HG03469 (cell line): ENCODE results near the gene RAB40C.

Source experiments
- ATAC-seq: cut with Tn5 transposase; IDR thresholded peaks from one replicate; pipeline ENCODE4 v1.9.1; 2021; ENCODE audit warnings: mild to moderate bottlenecking, moderate library complexity, moderate number of reproducible peaks; ENCODE audit not compliant: unreplicated experiment

RAB40C gene

DNA sequence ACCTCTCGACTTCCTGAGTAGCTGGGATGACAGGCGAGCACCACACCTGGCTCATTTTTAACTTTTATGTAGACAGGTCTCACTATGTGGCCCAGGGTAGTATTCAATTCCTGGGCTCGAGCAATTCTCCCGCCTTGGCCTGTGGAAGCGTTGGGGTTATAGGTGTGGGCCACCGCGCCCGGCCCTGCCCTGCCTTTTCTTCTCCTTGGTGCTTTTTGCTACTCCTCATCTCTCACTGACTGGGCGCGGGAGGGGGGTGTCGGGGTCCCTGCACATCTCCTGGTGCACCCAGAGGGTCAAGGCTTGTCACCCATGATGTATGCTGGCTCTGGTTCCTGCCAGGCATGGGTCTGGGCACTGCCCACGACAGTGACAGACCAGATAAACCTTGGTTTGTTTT is 54.7 kb downstream of the RAB40C start:
- no peak for ATAC-seq

DNA sequence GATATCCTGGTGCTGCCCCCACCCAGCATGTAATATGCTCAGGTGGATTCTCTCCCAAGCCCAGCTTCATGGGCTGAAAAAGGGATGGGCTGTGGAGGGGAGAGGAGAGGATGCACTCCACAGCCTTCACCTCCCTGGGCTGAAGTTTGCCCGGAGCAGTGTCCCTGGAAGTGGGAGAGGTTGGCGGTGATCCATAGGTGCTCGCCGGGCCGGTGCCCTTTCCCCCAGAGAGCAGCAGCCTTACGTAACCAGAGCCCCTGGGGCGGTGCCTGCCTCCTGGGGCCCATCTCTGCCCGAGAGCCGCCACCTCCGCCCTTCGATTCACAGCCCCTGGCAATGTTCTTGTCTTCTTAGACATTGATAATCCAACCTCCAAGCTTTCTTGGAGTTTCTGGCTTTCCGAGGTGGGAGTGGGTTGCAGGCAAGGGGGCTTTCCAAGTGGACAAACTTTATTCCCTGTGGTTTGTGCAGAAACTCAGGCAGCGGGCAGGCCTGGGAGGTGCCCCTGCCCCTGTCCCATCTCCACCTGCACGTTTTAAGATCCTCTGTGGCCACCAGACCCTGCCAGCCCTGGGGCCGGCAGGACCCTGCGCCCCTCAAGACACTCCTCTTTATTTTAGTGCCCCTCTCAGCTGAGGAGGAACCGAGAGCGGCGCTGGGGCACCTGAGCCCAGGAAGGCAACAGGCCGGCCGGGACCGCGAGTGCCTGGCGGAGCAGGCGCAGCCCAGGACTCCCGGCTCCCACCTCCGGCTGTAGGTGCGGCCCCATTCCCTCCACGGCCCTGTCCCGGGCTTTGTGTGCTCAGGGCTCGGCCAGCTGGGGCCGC is 56.2 kb downstream of the RAB40C start:
- no peak for ATAC-seq

DNA sequence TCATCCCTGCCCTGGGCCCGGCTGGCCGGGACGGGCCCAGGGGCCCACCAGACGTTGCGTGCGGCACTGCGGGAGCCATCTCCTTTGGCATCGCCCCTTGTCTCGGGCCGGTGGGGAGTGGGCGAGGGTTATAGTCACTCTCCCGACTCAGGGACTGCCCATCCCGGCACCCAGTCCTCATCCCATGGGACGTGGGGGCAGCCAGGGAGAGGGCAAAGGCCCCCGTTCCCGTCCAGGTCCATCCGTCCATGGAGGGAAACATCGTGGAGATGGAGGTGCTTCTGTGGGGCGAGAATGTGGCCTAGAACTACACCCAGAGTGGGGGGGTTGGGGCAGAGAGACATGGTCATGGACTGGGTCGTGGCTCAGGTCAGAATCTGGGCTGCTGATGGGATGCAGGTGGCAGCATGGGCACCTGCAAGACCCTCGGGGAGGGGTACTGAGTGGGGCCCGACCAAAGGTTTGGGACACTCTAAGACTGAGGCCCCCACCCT is 56.9 kb downstream of the RAB40C start:
- no peak for ATAC-seq

DNA sequence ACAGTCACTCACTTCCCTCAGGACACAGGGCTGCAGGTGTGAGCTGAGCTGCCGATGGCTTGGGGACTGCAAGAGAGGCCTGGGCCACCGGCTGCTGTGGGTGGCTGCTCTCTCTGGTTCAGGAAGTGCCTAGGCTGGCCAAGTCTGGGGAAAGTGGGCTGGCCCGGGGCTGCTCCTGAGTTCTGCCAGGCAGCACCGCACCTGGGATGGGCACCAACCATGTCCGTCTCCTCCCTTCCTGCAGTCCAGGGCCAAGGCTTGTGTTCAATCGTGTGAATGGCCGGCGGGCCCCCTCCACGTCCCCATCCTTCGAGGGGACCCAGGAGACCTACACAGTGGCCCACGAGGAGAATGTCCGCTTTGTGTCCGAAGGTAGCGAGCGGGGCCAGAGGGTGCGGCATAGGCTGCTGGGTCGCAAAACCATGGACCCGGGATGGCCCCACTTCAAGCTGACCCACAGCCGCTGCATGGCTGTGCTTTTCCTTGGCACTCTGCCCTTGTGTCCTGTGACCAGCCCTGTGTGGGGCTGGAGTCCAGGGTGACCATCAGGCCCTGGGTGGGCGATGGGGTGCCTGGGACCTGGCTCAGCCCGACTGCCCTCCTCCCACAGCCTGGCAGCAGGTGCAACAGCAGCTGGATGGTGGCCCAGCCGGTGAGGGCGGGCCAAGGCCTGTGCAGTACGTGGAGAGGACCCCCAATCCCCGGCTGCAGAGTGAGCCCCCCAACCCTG is 57.5 kb downstream of the RAB40C start:
- ATAC-seq = no peak

DNA sequence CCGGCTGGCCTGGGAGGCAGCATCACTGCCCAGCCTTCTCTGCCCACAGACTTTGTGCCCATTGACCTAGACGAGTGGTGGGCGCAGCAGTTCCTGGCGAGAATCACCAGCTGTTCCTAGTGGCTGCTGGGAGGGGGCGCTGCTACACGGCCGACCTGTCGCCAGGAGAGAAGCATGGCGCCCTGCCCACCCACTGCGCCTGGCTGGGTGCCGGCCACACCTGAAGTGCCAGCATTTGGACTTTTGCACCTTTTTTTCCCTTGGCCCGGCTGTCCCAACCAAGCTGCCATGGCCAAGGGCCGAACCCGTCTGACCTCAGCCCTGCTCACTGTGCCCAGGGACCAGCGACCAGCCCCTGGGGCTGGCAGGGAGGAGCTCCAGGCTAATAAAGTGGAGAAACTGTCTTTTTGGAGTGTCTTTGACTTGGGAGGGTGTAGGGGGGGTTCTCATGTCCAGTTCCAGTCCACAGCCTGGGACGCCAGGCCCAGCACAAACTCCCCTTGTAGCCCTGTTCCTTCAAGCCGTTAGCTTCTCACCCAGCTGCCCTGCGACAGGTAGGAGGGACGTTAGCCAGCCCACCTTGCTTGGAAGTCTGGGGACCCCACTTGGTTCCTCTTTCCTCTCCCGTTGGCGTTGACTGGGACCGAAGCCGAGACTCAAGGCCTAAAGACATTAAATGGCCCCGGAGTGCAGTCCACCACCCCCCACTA is 58.4 kb downstream of the RAB40C start:
- ATAC-seq = no peak

DNA sequence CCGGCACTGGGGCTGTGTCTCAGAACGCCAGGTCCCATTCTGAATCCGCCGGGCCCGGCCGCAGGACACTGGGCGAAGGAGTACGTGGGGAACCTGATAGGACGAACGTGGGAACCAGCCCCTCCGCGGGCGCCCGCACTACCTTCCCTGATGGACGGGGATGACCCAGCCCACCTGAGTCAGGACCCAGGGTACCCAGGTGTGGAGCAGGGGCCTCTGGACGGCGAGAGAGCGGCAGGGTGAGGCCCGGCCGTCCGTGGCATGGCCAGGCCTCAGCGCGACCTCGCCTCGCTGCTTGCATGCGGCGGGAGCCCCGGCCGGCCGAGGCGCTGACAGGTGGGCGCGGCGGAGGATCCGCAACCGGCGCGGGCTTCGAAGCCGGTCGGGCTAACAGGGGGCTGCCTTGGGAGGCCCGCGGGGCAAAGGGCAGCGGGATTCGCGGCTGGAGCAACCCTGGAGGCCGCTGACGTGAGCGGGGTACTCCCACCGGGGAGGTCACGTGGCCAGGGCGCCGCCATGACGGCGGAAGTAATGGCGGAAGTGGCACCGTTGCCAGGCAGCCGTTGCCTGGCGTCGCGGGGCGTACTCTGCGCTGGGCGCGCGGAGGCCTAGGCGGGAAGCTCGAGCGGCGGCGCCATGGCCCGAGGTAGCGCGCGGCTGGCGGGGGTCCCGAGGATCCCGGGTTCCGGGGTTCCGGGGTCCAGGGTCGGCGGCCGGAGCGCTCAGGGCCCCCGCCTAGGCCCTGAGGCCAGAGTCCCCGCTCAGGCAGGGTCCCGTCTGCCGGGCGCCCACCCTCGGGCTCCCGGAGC is 59.1 kb downstream of the RAB40C start, which contains the start of gene WDR90:
Gene WDR90, plus strand, starts transcription at position 585 of the 809 bp plus-strand sequence. Its CDS starts 52 bp downstream, at position 637.
- peak; percentile 59 for ATAC-seq

DNA sequence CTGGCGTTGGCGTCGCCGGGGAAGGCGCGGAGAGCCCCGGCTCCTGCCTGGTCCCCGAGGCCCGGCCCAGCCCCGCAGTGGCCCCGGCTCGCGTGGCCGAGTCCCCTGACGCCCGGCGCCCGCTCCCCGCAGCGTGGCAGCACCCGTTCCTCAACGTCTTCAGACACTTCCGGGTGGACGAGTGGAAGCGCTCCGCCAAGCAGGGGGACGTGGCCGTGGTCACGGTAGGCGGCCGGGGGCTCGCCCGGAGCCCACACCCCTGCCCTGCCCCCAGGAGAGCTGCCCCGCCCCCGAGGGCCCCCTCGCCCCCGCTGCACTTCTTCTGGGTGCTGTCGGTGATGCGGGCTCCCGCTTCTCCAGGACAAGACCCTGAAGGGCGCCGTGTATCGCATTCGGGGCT is 59.8 kb downstream of the RAB40C start:
- peak; percentile 1 for ATAC-seq

DNA sequence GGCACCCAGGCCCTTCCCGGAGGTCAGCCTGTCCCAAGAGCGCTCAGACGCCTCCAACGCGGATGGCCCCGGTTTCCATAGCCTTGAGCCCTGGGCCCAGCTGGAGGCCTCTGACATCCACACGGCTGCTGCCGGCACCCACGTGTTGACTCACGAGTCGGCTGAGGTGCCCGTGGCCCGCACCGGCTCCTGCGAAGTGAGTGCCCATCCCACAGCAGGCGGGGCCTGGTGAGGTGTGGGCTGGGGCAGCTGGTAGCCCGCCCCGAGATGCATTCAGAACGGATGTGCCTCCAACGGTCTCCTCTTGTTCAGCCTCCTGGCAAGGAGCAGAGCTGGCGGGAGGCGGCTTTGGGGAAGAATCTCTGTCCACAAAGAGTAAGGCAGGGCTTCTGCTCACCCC is 62.0 kb downstream of the RAB40C start:
- no peak for ATAC-seq

DNA sequence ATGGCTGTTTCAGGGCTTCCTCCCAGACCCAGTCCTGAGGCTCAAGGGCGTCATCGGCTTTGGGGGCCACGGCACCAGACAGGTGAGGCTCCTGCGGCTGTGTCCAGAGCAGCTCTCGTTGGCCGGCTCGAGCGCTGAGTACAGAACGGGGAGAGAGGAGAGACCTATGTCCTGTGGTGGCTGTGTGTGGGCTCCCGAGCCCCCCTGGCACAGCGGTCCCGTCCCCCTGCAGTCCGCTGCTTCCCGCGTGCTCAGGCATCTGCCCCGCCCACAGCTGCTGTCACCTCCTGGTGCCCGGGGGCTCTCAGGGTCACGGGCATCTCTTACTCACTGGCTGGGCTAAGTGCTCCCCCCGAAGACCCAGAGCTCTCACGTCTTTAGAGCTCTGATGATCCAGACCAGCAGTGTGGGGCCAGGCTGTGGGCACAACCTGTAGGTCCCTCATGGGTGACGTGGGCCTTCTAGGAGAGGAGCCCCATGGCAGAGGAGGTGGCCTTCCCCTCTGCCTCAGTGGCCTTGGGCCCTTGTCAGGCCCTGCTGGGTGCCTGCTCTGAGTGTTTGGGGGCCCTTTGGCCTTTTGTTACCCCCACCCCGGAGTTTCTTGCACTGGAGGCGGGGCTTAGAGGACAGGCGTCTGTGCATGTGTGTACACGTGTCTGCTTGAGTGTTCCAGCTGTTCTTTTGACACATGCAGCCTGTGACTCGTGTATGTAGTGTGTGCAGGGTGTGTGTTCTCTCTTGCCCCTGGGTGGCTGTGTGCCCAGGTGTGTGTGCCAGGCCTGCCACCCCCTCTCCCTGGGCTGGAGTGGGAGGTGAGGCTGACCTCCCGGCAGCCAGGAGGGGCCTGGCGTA is 62.8 kb downstream of the RAB40C start:
- ATAC-seq = no peak

DNA sequence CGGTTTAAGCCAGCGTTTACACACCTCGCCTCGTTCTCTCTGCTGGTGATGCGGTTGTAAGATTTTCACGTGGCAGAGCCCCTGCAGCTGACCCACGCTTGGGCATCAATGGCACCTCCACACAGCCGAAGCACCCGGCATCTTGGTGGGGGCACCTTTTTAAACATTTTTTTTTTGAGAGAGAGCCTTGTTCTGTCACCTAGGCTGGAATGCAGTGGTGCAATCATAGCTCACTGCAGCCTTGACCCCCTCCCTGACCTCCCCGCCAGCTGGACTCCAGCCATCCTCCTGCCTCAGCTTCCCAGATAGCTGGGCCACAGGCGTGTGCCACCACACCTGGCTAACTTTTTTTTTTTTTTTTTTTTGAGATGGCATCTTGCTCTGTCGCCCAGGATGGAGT is 64.2 kb downstream of the RAB40C start:
- no peak for ATAC-seq

DNA sequence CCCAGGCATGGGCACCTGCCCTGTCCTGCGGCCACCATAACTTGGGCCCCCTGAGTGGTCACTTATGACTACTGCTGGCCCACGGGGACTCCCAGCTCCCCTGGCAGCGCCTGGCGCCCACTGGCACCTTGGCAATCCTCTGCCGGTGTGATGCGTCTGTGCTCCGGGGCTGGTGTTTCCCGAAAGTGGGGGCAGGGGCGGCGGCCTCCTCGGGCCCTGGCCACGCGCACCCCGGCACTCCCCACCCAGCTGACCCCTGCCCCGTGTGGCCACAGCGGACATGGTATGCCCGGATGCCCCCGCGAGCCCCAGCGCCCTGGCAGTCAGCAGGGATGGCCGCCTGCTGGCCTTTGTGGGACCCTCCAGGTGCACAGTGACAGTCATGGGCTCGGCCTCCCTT is 67.6 kb downstream of the RAB40C start:
- no peak for ATAC-seq

DNA sequence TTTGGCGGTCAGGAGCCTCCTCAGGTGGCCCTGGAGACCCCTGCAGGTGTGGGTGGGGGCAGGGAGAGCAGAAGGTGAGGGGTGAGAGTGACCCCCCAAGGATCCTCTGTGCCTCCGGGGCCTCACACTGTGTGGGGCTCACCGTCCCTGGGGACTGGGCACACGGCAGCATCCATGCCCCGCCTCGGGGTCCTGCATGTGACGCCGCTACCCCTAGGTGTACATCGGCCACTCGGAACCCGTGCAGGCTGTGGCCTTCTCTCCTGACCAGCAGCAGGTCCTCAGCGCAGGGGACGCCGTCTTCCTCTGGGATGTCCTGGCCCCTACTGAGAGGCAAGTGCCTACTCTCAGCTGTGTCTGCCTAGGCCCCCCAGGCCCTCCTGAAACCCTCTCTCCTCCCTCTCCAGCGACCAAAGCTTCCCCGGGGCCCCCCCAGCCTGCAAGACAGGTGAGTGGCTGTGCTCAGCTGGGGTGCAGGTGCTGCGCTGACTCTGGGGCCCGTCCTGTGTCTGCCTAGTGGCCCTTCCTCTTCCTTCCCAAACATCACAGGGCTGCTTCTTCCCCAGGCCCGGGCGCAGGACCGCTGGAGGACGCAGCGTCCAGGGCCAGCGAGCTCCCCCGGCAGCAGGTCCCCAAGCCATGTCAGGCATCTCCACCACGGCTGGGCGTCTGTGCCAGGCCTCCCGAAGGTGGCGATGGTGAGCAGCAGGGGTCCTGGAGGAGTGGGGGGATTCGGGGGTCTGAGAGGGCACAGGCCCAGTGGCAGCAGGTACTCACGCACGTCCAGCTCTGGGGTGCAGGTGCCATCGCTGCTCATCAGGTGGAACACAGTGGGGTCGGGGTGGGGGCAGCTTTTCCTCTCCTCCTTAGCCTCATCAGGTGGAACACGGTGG is 69.1 kb downstream of the RAB40C start:
- no peak for ATAC-seq

DNA sequence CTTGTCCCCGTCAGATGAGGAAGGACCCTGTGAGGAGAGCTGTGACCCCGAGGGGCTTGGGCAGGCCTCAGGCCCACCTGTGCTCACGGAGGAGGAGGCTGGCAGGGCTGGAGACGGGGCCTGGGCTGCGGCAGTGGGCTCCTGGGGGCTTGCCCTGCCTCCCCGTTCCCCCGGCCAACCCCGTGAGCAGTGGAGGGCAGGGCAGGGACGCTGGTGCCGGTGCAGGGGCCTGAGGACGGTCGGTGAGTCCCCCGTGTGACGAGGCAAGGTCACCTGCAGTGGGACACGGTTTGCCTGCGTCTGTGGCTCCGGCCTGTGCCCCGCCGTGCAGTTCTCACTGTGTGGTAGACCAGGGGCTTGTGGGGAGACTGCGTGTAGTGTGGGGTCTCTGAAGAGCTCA is 69.8 kb downstream of the RAB40C start:
- ATAC-seq = no peak

DNA sequence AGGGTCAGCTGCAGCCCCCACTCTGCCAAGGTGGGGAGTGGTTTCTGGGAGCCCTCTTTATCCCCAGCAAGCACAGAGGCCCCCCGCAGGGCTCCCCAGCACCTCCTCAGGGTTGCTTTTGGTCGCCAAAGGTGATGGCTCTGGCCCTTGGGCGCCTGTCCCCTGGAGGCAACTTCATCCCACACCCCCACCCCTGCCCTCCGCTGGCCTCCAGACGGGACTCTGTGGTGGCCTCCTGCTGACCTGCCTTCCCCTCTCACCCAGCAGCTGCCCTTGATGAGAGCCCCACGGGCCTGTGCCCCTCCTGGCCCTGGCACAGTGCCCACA is 70.2 kb downstream of the RAB40C start:
- no peak for ATAC-seq

DNA sequence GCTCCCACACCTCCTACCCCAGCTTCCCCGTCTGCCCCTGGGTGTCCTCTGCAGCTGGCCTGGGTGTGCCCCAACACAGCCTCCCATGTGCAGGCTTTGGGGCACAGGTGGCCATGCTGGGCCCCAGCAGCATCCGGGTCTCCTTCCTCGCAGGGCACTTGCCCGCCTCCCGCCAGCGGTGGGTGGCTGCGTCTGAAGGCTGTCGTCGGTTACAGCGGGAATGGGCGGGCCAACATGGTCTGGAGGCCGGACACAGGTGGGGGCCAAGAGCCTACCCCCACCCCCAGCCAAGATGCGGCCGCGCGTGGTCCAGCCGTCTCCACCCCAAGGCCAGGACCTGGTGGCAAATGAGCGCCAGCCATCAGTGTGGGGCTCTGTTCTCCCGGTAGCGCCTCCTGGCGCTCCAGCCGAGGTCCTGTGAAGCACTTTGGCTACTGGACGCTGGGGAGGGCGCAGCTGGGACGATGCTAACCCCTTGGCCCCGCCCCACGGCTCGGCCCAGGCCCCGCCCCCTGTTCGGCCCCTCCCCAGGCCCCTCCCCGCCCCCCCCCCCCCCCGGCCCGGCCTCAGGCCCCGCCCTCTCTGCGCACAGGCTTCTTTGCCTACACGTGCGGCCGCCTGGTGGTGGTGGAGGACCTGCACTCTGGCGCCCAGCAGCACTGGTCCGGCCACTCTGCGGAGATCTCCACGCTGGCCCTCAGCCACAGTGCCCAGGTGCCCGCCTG is 70.8 kb downstream of the RAB40C start:
- no peak for ATAC-seq

DNA sequence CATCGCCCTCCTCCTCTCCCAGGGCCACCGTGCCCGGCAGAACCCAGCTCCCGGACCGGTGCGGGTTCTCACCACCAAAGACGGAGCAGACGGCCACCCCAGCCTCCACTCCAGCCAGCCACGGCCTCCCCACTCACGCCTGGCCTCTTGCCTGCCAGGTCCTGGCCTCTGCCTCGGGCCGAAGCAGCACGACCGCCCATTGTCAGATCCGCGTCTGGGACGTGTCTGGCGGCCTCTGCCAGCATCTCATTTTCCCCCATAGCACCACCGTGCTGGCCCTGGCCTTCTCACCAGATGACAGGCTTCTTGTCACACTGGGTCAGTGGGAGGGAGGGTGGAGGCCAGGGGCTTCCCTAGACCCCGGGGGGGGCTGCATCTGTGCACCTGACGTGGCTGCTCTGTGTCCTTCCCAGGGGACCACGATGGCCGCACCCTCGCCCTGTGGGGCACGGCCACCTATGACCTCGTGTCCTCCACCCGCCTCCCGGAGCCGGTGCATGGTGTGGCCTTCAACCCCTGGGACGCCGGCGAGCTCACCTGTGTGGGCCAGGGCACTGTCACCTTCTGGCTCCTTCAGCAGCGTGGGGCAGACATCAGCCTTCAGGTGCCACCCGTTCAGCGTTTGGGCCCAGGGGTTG is 71.4 kb downstream of the RAB40C start:
- ATAC-seq = no peak

DNA sequence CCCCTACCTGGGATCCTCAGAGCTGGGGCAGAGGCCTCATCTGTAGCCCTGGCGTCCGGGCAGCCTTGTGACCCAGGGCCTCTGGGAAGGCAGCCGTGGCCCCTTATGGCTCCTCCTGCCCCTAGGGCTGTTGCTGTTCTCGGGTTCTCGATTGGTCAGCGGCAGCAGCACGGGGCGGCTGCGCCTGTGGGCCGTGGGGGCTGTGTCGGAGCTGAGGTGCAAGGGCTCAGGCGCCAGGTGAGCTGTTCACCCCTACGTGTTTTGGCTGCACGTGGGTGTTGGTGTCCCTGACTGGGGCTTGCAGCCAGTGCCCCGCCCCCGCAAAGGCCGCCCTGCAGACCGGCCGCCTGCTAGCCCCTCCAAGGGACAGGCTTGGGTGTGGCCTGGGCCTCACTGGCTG is 72.2 kb downstream of the RAB40C start:
- no peak for ATAC-seq

DNA sequence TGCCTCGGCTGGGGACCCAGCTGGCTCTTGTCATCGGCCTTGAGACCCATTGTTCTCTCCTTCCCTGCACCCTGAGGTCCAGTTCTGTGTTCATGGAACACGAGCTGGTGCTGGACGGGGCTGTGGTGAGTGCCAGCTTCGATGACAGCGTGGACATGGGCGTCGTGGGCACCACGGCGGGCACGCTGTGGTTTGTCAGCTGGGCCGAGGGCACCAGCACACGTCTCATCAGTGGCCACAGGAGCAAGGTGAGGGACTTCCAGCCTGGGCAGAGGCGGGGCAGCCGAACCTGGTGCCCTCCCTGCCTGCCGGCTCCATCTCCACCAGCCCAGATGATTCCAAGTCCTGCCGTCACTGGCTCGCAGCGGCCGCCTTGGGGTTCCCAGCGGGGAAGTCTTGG is 72.7 kb downstream of the RAB40C start:
- ATAC-seq = no peak
